ENCODE results near the gene CROCC.
"Not testable (repeated sequence)": the region's sequence is repeated elsewhere in the genome, so short reads cannot be mapped to it uniquely, and the experiment has no call there.

CROCC gene

GRCh38 chr1:16921391-16922185, at the start of gene CROCC:
Gene CROCC (plus strand): TSS chr1:16921931. CDS start chr1:16922019, 88 bp downstream.
- in situ Hi-C loops (cut with HindIII; ENCODE audit: low sequenced_read_pairs), result loop anchor here (5.0 kb wide), 2 partner anchors 51 to 91 kb away; partner anchors contain the start of gene ATP13A2

- in situ Hi-C loops (cut with HindIII; ENCODE audit: low sequenced_read_pairs), result not testable (repeated sequence)
Measured at GRCh38 chr1:16872152-16873075, 49.3 kb upstream of the CROCC start.

- in situ Hi-C loops (cut with HindIII; ENCODE audit: low sequenced_read_pairs), result not testable (repeated sequence)
Measured at GRCh38 chr1:16873076-16873879, 48.5 kb upstream of the CROCC start.

DNA sequence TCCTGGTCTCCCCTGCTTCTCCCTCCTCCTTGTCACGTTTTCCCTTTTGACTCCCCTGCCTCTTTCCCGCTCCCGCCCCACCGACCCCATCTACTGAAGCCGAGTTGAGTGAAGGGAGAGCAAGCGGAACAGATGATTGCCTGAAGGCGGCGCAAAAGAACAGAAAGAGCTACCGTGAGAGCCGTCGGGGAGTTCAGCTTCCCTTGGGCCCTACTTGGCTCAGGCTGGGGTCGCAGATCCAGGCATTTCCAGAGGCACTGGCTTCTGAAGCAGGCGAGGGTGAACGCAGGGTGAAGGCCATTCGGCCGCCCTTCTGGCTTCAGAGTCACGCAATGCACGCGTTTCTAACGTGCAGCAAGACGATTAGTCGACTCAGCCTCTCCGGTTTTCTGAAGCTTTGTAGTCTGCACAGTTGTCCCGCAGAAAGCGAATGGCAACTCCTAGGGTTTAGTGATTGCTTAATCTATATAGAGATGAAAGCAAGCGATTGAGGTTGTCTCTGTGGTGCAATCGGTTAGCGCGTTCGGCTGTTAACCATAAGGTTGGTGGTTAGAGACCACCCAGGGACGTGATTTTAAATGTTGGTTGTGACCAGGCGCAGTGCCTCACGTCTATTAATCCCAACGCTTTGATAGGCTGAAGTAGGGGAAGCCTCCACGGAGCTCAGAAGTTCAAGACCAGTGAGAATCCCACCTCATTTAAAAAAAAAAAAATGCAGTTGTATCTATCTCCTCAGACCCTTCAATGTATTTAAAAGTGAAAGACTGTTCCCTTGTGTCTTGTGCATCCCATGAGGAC, 46.6 kb upstream of the CROCC start:
- in situ Hi-C loops (cut with HindIII; ENCODE audit: low sequenced_read_pairs), result not testable (repeated sequence)

DNA sequence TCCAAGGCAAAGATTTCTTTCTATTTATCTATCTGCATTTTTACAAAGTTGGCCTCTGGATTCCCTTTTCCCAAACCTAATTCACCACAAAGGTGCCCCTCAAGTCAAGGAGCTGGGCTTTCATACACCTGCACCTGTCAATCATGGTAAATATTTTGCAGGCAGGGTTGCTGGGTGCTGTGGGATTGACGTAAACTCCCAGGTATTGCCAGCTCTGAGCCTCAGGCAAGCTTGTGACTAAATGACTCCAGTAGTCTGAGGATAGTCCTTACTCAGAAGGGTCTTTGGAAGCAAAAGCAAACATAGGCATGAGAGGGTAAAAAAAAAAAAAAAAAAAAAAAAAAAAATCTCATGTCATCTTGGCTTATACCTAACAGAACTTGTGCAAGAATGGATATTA, 40.0 kb upstream of the CROCC start:
- in situ Hi-C loops (cut with HindIII; ENCODE audit: low sequenced_read_pairs), result not testable (repeated sequence)

- in situ Hi-C loops (cut with HindIII; ENCODE audit: low sequenced_read_pairs), result no loop called here
Measured at GRCh38 chr1:16882986-16883385, 38.7 kb upstream of the CROCC start.

DNA sequence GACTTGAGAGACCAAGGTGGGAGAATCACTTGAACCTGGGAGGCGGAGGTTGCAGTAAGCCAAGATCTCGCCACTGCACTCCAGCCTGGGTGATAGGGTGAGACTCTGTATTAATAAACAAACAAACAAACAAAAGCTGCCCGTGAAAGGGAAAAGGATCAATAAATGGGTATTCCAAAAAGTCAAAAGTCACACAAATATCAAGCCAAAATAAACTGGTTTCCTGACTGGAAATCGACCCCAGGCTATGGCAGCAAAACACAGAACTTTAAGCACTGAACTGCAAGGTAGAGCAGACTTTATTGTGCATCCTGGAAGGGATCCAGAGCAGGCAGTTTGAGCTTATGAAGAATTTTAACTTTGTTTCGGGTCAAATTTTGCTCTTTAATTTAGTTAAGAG, 37.2 kb upstream of the CROCC start:
- in situ Hi-C loops (cut with HindIII; ENCODE audit: low sequenced_read_pairs), result not testable (repeated sequence)

DNA sequence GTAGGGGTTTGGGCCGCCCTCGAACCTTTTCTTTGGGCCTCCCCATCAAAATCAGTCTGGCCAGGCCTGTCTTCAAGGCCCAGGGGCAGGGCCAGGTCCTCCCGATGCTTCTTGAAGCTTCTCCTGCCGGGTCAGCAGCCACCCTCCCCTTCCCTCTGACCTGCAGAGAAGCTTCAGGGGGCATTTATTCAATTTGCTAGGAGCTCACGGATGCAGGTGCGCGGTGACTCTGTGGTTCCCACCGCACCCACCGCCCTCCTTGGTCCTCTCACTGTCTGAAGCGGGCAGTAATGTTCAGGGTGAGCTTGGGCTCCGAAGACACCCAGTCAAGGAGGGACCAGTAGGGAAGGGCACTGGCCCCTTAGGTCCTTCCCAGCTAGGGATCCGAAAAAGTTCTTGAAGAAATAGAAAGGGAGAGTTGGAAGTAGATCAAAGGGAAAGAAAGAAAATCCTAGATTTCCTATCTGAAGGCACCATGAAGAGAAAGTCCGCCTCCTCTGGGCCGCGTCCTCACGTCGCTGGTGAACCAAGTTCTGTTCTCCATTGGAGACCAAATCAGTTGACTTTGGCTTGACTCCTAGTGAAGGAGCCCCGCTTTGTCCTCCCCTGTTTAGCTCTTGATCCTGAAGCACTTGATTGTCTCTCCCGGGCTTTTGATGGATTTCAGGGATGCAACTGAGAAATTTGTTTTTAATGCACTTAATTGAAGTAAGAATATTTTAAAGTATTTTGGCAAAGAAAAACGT, 34.7 kb upstream of the CROCC start:
- in situ Hi-C loops (cut with HindIII; ENCODE audit: low sequenced_read_pairs), result no loop called here

DNA sequence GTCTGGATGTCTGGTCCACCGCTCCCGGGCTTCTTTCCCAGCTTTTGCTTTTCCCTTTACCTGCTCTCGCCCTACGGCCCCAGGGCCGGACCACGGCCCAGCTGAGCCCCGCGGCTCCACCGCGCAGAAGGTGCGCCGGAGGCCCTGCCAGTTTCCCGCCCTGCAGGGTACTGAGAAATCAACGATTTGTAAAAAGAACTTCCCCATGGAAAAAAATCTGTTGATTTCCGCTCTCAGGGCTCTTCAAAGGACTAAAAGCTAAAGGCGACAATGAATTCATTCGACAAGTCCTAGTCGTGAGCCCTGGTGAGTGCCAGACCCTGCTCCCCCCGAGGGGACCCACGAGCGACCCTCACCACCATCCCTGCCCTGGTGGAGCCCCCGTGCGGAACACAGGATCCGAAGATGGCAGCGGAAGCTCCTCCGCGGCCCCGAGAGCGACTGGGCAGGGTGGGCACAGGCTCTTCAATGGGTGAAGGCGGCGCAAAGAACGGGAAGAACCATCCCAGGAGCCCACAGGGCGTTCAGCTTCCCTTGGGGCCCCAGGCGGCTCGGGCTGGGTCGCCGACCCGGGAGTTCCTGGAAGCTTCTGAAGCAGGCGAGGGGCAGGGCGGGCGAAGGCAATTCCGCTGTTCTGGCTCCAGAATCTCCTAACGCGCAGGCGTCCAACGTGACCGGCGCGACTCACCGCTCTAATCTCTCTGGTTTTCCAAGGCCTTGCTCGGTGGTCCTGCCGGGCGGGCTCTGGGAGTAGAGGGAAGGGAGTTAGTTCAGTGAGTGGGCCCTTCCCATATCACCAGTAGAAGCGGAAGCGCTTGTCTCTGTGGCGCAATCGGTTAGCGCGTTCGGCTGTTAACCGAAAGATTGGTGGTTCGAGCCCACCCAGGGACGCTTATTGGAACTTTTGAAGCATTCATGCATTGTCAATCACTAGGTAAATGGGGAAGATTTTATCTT, 32.6 kb upstream of the CROCC start:
- in situ Hi-C loops (cut with HindIII; ENCODE audit: low sequenced_read_pairs), result no loop called here

GRCh38 chr1:16890539-16891021, 31.2 kb upstream of the CROCC start:
- in situ Hi-C loops (cut with HindIII; ENCODE audit: low sequenced_read_pairs), result not testable (repeated sequence)

DNA sequence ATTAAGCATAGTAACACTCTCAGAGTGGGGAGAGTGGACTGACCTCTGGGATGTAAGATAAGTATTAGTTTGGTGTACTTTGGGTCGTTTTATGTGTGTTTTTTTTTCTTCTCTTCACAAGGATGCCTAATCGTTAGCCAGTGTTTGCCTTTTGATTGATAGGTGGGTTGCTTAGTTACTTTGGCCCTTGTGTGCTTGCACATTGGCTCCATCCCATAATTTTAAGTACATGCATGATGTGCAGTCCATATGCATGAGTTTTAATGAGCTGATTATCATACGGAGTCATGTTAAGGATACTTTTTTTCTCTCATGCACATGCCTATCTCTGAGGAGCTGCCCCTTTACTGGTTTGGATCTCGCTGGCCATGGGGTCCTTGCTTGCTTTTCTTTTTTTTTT, 30.7 kb upstream of the CROCC start:
- in situ Hi-C loops (cut with HindIII; ENCODE audit: low sequenced_read_pairs), result not testable (repeated sequence)

DNA sequence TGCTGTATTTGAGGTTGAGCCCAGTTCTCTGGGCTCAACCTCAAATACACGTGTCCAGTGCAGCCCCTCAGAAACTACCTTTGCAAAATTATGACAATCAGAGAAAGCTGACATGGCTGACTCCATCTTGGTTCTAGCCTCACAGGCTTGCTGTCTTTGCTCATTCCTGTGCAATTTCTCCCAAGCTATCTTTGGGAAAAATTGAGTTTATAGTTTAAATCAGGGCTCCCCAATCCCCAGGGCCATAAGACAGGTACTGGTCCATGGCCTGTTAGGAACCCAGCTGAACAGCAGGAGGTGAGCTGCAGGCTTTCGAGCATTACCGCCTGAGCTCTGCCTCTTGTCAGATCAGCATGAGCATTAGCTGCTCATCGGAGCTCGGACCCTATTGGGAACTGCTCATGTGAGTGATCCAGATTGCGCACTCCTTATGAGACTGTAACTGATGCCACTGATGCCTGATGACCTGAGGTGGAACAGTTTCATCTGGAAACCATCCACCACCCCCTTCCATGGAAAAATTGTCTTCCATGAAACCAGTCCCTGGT, 28.7 kb upstream of the CROCC start:
- in situ Hi-C loops (cut with HindIII; ENCODE audit: low sequenced_read_pairs), result not testable (repeated sequence)

- in situ Hi-C loops (cut with HindIII; ENCODE audit: low sequenced_read_pairs), result not testable (repeated sequence)
Measured at GRCh38 chr1:16893796-16894195, 27.9 kb upstream of the CROCC start.

- in situ Hi-C loops (cut with HindIII; ENCODE audit: low sequenced_read_pairs), result not testable (repeated sequence)
Measured at GRCh38 chr1:16894338-16894737, 27.4 kb upstream of the CROCC start.

- in situ Hi-C loops (cut with HindIII; ENCODE audit: low sequenced_read_pairs), result not testable (repeated sequence)
Measured at GRCh38 chr1:16895233-16895597, 26.5 kb upstream of the CROCC start.

DNA sequence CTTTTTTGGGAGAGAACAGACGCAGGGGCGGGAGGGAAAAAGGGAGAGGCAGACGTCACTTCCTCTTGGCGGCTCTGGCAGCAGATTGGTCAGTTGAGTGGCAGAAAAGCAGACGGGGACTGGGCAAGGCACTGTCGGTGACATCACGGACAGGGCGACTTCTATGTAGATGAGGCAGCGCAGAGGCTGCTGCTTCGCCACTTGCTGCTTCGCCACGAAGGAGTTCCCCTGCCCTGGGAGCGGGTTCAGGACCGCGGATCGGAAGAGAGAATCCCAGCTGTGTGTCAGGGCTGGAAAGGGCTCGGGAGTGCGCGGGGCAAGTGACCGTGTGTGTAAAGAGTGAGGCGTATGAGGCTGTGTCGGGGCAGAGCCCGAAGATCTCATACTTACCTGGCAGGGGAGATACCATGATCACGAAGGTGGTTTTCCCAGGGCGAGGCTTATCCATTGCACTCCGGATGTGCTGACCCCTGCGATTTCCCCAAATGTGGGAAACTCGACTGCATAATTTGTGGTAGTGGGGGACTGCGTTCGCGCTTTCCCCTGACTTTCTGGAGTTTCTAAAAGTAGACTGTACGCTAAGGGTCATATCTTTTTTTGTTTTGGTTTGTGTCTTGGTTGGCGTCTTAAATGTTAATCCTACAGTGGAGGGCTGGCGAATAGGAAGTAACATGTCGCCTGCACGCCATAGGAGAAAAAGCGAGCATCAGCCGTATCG, 26.0 kb upstream of the CROCC start, which contains the start of gene RNU1-2:
RNU1-2 (plus strand) TSS at position 383 of the 718 bp plus-strand sequence.
- in situ Hi-C loops (cut with HindIII; ENCODE audit: low sequenced_read_pairs), result not testable (repeated sequence)
